Caco-2 (cell line): ENCODE results near the gene KRT75. TPM values are rescaled to one million over a fixed set of nuclear protein-coding genes. Genes with fewer than 3 reads are reported as not detected.

Source experiments
- BruUV-seq: library from RNA; stranded (reverse); fragments of 400-500 nt; replicated peaks from 2 replicates; lab custom pipeline; 2021; lab: Mats Ljungman, UMichigan
- CTCF ChIA-PET: fragments of 300-600 bp; sonication (Branson Sonifier 250); formaldehyde crosslinking; loops from one replicate; lab custom pipeline; 2022; ENCODE audit warnings: antibody characterized with exemption; lab: Charles Lee
- POLR2A ChIA-PET: fragments of 300-600 bp; sonication (Branson Sonifier 250); formaldehyde crosslinking; loops from one replicate; lab custom pipeline; 2022; ENCODE audit warnings: antibody characterized with exemption; lab: Charles Lee
- DNase-seq, 2 experiments: peaks; one replicate each; pipeline versions ENCODE4 v3.0.0 to v3.0.0-alpha.2; 2020 to 2022
- H3K27me3 ChIP-seq: replicated peaks from 2 replicates; pipeline ENCODE4 v1.6.0; 2011; ENCODE audit warnings: low read length; ENCODE audit not compliant: control insufficient read depth, insufficient read depth
- H3K36me3 ChIP-seq: 2 replicates; pipeline ENCODE4 v1.5.1; 2011; ENCODE audit warnings: low read length; ENCODE audit not compliant: control insufficient read depth, insufficient read depth
- H3K4me1 ChIP-seq: fragments of 250-450 bp; sonication (Bioruptor Pico); 2 replicates; pipeline ENCODE4 v1.5.1; 2020; ENCODE audit warnings: mild to moderate bottlenecking
- H3K4me3 ChIP-seq: 2 replicates; pipeline ENCODE4 v1.5.1; 2011; ENCODE audit warnings: low read depth, mild to moderate bottlenecking, control low read depth, low read length
- H3K9me3 ChIP-seq: fragments of 250-450 bp; sonication (Bioruptor Pico); 2 replicates; pipeline ENCODE4 v1.5.1; 2020; ENCODE audit warnings: mild to moderate bottlenecking, moderate library complexity
- H3K27ac Mint-ChIP-seq: one replicate; pipeline ENCODE4 v1.8.0; 2022; ENCODE audit warnings: mixed read lengths; ENCODE audit not compliant: unreplicated experiment
- H3K27me3 Mint-ChIP-seq: one replicate; pipeline ENCODE4 v1.8.0; 2022; ENCODE audit warnings: mixed read lengths; ENCODE audit not compliant: insufficient read depth, unreplicated experiment
- H3K36me3 Mint-ChIP-seq: one replicate; pipeline ENCODE4 v1.8.0; 2022; ENCODE audit warnings: mild to moderate bottlenecking, mixed read lengths; ENCODE audit not compliant: insufficient read depth, unreplicated experiment
- H3K4me1 Mint-ChIP-seq: one replicate; pipeline ENCODE4 v1.8.0; 2022; ENCODE audit warnings: low read depth, mixed read lengths; ENCODE audit not compliant: unreplicated experiment
- H3K4me3 Mint-ChIP-seq: one replicate; pipeline ENCODE4 v1.8.0; 2022; ENCODE audit warnings: mild to moderate bottlenecking, moderate library complexity, mixed read lengths; ENCODE audit not compliant: unreplicated experiment
- H3K9me3 Mint-ChIP-seq: one replicate; pipeline ENCODE4 v1.8.0; 2022; ENCODE audit warnings: mixed read lengths; ENCODE audit not compliant: unreplicated experiment
- intact Hi-C: fragments of 100-400 bp; cut with micrococcal nuclease; formaldehyde crosslinking; loops from one replicate; pipeline ENCODE4 v1.10.0; 2022; ENCODE audit not compliant: unreplicated experiment
- total RNA-seq: library from RNA; stranded (reverse); gene quantifications from 2 replicates; pipeline ENCODE4 v1.2.3, GENCODE V29; 2022
- TF ChIP-seq, protein P1 (sequence below), 2 experiments: fragments of 200-600 bp in 1 of 2; IDR thresholded peaks; 1 replicate in 1 of 2; 2 replicates in 1 of 2; pipeline versions ENCODE4 v1.5.1 to v1.8.0; 2011 to 2022; ENCODE audit warnings: antibody characterized with exemption in 1 of 2, control low read depth in 1 of 2, inconsistent platforms in 1 of 2, low read depth in 1 of 2, low read length in 1 of 2, mild to moderate bottlenecking in 1 of 2, moderate library complexity in 1 of 2; ENCODE audit not compliant: insufficient read depth in 1 of 2, severe bottlenecking in 1 of 2, unreplicated experiment in 1 of 2

Gene KRT75
- total RNA-seq, 1 experiment from 2014 or later = not detected

GRCh38 chr12:52390739-52391617 lies 43.2 kb downstream of the KRT75 start:
- ChIA-PET CTCF (interaction anchor here (0.5 to 1.0 kb wide), 3 partner anchors 50 to 490 kb away, joined by 3 to 5 read pairs (median 4); no protein-coding TSS in a partner anchor), POLR2A (no interaction called here)
- Histone ChIP-seq H3K36me3 (no peaks in the 10 kb centered on the region), H3K27me3 (no peaks in the 10 kb centered on the region; the same call in 1 of the 2 replicates), H3K4me1 (no peaks in the 10 kb centered on the region), H3K4me3 (no peak overlapping the region), H3K9me3 (no peaks in the 10 kb centered on the region)
- no peak overlapping the region for H3K4me3 Mint-ChIP-seq
- intact Hi-C loops = loop anchor here (5.0 to 10.0 kb wide), 2 partner anchors 51 to 594 kb away; no protein-coding TSS in a partner anchor
- BruUV-seq = no TSS peak
- H3K27me3 Mint-ChIP-seq = peaks cover 2% of the 10 kb centered on the region
- no peaks in the 10 kb centered on the region for H3K36me3 Mint-ChIP-seq
- peak in 1 of 2 experiments; percentile 47 for DNase-seq
- H3K9me3 Mint-ChIP-seq = no peaks in the 10 kb centered on the region
- no peak overlapping the region for H3K27ac Mint-ChIP-seq
- TF ChIP-seq, protein P1, sequence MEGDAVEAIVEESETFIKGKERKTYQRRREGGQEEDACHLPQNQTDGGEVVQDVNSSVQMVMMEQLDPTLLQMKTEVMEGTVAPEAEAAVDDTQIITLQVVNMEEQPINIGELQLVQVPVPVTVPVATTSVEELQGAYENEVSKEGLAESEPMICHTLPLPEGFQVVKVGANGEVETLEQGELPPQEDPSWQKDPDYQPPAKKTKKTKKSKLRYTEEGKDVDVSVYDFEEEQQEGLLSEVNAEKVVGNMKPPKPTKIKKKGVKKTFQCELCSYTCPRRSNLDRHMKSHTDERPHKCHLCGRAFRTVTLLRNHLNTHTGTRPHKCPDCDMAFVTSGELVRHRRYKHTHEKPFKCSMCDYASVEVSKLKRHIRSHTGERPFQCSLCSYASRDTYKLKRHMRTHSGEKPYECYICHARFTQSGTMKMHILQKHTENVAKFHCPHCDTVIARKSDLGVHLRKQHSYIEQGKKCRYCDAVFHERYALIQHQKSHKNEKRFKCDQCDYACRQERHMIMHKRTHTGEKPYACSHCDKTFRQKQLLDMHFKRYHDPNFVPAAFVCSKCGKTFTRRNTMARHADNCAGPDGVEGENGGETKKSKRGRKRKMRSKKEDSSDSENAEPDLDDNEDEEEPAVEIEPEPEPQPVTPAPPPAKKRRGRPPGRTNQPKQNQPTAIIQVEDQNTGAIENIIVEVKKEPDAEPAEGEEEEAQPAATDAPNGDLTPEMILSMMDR (IDR thresholded peaks at IDR 0.05; ENCODE audit: insufficient read depth in 1 of 2, low read depth in 1 of 2, low read length in 1 of 2, severe bottlenecking in 1 of 2, unreplicated experiment in 1 of 2) = peak; percentile 73 to 77
- no peaks in the 10 kb centered on the region for H3K4me1 Mint-ChIP-seq

DNA sequence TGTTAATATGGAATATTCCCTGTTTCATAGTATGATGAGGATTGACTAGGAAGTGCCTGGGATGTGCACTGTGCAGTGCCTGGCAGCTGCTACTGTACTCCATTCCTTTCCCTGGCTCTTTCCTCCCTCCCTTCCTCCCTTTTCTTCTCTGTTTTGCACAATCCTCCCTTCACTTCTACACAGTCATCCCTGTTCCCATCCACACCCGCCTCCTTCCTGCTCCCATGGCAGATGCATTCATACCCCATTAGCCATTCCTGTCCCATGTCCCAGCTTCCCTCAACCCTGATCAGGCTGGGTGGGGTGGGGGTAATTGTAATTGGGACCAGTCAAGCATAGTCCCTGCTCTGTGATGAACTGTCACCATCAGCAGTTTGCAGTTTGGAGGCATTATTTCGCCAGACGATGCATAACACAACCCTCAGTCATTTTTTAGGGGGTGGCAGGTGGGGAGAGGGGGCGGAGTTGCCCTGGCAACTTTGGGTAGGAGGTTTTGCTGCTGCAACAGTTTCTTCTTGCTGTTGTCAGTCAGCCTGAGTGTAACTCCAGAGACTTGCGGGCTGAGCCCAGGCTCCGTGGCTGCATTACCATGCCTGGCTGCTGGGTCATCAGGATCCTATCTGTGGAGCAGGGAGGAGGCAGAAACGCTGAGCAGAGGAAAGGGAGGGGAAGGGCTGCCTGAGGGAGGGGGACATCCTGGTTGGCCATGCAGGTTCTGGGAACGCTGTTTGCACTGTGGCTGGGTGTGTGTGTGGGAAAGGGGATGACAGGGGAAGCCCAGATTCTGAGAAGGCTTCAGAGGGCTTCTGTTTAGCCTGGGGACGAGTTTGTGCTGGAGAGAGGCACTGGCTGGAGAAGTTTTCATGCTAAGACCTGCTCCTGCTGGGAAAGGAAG lies 44.6 kb downstream of the KRT75 start:
- H3K4me3 Mint-ChIP-seq = no peak overlapping the region
- H3K4me1 Mint-ChIP-seq = no peaks in the 10 kb centered on the region
- BruUV-seq = no TSS peak
- TF ChIP-seq, protein P1 (IDR thresholded peaks at IDR 0.05; ENCODE audit: insufficient read depth in 1 of 2, low read depth in 1 of 2, low read length in 1 of 2, severe bottlenecking in 1 of 2, unreplicated experiment in 1 of 2) = no peak
- Histone ChIP-seq H3K36me3 (no peaks in the 10 kb centered on the region), H3K27me3 (no peaks in the 10 kb centered on the region; the same call in 1 of the 2 replicates), H3K9me3 (no peaks in the 10 kb centered on the region), H3K4me1 (no peaks in the 10 kb centered on the region), H3K4me3 (no peak overlapping the region)
- H3K27ac Mint-ChIP-seq = no peak overlapping the region
- ChIA-PET POLR2A (no interaction called here), CTCF (no interaction called here)
- H3K36me3 Mint-ChIP-seq = no peaks in the 10 kb centered on the region
- no peaks in the 10 kb centered on the region for H3K9me3 Mint-ChIP-seq
- intact Hi-C loops = loop anchor here (5.0 to 10.0 kb wide), 2 partner anchors 53 to 595 kb away; no protein-coding TSS in a partner anchor
- peaks cover 2% of the 10 kb centered on the region for H3K27me3 Mint-ChIP-seq
- DNase-seq = no peak

DNA sequence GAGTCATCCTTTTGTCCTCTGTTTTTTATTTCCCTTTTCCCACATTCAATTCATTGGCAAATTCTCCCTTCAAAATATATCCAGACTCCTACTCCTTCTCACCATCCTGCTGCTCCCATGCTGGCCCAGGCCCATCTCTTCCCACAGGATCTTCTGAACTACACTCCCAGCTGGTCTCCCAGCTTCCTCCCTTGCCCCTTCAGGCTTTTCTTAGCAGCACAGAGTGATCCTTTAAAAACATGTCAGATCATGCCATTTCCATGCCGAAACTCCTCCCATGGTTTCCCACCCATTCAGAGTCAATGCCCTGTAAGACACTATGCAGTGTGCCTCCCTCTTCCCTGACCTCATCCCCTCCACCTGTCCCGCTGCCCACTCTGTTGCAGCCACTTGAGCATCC lies 46.3 kb downstream of the KRT75 start:
- Histone ChIP-seq H3K4me1 (no peaks in the 10 kb centered on the region), H3K4me3 (no peak overlapping the region), H3K27me3 (no peaks in the 10 kb centered on the region; the same call in 1 of the 2 replicates), H3K9me3 (no peaks in the 10 kb centered on the region), H3K36me3 (no peaks in the 10 kb centered on the region)
- BruUV-seq = no TSS peak
- TF ChIP-seq, protein P1 (IDR thresholded peaks at IDR 0.05; ENCODE audit: insufficient read depth in 1 of 2, low read depth in 1 of 2, low read length in 1 of 2, severe bottlenecking in 1 of 2, unreplicated experiment in 1 of 2) = no peak
- no peak for DNase-seq
- H3K27ac Mint-ChIP-seq = no peak overlapping the region
- no peaks in the 10 kb centered on the region for H3K36me3 Mint-ChIP-seq
- no peaks in the 10 kb centered on the region for H3K9me3 Mint-ChIP-seq
- intact Hi-C loops = no loop called here
- H3K4me3 Mint-ChIP-seq = no peak overlapping the region
- H3K4me1 Mint-ChIP-seq = no peaks in the 10 kb centered on the region
- ChIA-PET CTCF (no interaction called here), POLR2A (no interaction called here)
- H3K27me3 Mint-ChIP-seq = peaks cover 2% of the 10 kb centered on the region
